Loucy (cell line): ENCODE measurements around the gene PIAS4.

Source experiments
- H2AFZ ChIP-seq: fragments of 200-600 bp; sonication (generic); 2 replicates; pipeline ENCODE4 v1.6.0; 2016; ENCODE audit warnings: antibody characterized with exemption, mild to moderate bottlenecking, low read length, moderate library complexity
- H3F3A ChIP-seq: fragments of 200-600 bp; 2 replicates; pipeline ENCODE4 v1.6.0; 2016; ENCODE audit warnings: antibody characterized with exemption, low read depth, mild to moderate bottlenecking
- H3K27me3 ChIP-seq: fragments of 200-600 bp; sonication (generic); 2 replicates; pipeline ENCODE4 v1.6.1; 2014; ENCODE audit warnings: low read length, mild to moderate bottlenecking; ENCODE audit not compliant: insufficient read depth, poor library complexity, severe bottlenecking
- H3K36me3 ChIP-seq: fragments of 200-600 bp; sonication (generic); 2 replicates; pipeline ENCODE4 v1.6.1; 2016; ENCODE audit warnings: low read length; ENCODE audit not compliant: insufficient read depth
- H3K4me1 ChIP-seq: fragments of 200-600 bp; sonication (generic); 2 replicates; pipeline ENCODE4 v1.5.1; 2014; ENCODE audit warnings: low read length, mild to moderate bottlenecking; ENCODE audit not compliant: insufficient read depth, poor library complexity, severe bottlenecking
- H3K4me2 ChIP-seq: fragments of 200-600 bp; sonication (generic); 2 replicates; pipeline ENCODE4 v1.6.0; 2014; ENCODE audit warnings: antibody characterized with exemption, low read length, low read depth, mild to moderate bottlenecking; ENCODE audit not compliant: poor library complexity, severe bottlenecking
- H3K4me3 ChIP-seq: fragments of 200-600 bp; sonication (generic); 2 replicates; pipeline ENCODE4 v1.5.1; 2014; ENCODE audit warnings: low read length, mild to moderate bottlenecking, mixed read lengths; ENCODE audit not compliant: poor library complexity, severe bottlenecking
- H3K79me2 ChIP-seq: fragments of 200-600 bp; sonication (generic); 2 replicates; pipeline ENCODE4 v1.6.1; 2014; ENCODE audit warnings: low read length; ENCODE audit not compliant: insufficient read depth
- H3K9ac ChIP-seq: fragments of 200-600 bp; sonication (generic); 2 replicates; pipeline ENCODE4 v1.6.0; 2014; ENCODE audit warnings: mild to moderate bottlenecking, low read depth, low read length, moderate library complexity; ENCODE audit not compliant: poor library complexity, severe bottlenecking
- H3K9me2 ChIP-seq: fragments of 200-600 bp; sonication (generic); replicated peaks from 2 replicates; pipeline ENCODE4 v1.6.1; 2016; ENCODE audit warnings: low read depth, low read length, mixed read lengths
- H3K9me3 ChIP-seq: fragments of 200-600 bp; sonication (generic); 2 replicates; pipeline ENCODE4 v1.6.1; 2014; ENCODE audit warnings: mild to moderate bottlenecking, antibody characterized with exemption, low read length, low read depth; ENCODE audit not compliant: insufficient read depth
- H4K20me1 ChIP-seq: fragments of 200-600 bp; sonication (generic); 2 replicates; pipeline ENCODE4 v1.6.0; 2014; ENCODE audit warnings: antibody characterized with exemption, low read length, mild to moderate bottlenecking; ENCODE audit not compliant: insufficient read depth, poor library complexity, severe bottlenecking
- EZH2phosphoT487 ChIP-seq: fragments of 200-600 bp; IDR thresholded peaks from 2 replicates; pipeline ENCODE4 v1.6.1; 2018; ENCODE audit warnings: antibody characterized with exemption, mild to moderate bottlenecking, moderate library complexity, borderline replicate concordance
- TF ChIP-seq, protein P1 (sequence below): fragments of 200-600 bp; sonication (generic); conservative IDR thresholded peaks from 2 replicates; pipeline ENCODE4 v1.5.1; 2014; ENCODE audit warnings: mild to moderate bottlenecking, antibody characterized with exemption, low read length

The PIAS4 gene

DNA sequence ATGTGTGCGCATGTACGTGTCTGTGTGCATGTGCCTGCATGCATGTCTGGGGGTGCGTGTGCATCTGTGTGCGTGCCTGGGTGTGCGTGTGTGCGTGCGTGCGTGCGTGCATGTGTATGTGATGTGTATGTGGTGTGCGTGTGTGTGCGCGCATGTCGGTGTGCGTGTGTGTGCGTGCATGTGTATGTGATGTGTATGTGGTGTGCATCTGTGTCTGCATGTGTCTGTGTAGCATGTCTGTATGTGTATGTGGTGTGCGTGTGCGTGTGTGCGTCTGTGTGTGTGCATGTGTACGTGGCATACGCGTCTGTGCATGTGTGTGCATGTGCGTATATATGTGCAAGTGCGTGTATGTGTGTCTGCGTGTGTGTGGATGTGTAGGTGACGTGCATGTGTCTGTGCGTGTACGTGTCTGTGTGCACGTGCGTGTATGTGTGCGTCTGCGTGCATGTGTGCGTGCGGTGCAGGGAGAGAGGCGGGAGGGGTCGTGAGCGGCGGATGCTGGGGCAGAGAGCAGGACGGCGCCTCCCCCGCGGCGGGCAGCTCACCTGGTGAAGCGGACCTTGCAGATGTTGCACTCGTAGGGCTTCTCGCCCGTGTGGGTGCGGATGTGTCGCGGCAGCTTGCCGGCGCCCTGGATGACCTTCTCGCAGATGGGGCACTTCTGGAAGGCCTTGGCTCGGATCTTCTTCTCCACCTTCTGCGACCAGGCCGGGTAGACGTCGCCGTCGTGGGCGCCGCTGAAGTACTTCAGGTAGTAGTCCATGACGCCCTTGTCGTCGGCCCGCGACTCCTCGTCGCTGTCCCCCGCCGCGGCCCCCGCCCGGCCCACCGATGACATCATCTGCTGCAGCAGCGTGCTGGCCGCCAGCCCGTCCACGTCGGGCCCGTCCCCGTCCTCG, 46.1 kb downstream of the PIAS4 start:
- peaks cover 59% of the 10 kb centered on the region; the same call in 1 of the 2 replicates for H3K36me3 ChIP-seq
- H3K9me2 ChIP-seq = no peaks in the 10 kb centered on the region
- H2AFZ ChIP-seq = no peak overlapping the region
- H3F3A ChIP-seq = no peaks in the 10 kb centered on the region; the same call in 1 of the 2 replicates
- TF ChIP-seq, protein P1, sequence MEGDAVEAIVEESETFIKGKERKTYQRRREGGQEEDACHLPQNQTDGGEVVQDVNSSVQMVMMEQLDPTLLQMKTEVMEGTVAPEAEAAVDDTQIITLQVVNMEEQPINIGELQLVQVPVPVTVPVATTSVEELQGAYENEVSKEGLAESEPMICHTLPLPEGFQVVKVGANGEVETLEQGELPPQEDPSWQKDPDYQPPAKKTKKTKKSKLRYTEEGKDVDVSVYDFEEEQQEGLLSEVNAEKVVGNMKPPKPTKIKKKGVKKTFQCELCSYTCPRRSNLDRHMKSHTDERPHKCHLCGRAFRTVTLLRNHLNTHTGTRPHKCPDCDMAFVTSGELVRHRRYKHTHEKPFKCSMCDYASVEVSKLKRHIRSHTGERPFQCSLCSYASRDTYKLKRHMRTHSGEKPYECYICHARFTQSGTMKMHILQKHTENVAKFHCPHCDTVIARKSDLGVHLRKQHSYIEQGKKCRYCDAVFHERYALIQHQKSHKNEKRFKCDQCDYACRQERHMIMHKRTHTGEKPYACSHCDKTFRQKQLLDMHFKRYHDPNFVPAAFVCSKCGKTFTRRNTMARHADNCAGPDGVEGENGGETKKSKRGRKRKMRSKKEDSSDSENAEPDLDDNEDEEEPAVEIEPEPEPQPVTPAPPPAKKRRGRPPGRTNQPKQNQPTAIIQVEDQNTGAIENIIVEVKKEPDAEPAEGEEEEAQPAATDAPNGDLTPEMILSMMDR = no peak
- no peak for TF ChIP-seq EZH2phosphoT487
- no peaks in the 10 kb centered on the region for H3K4me1 ChIP-seq
- H3K79me2 ChIP-seq = peaks cover 78% of the 10 kb centered on the region
- H3K27me3 ChIP-seq = no peaks in the 10 kb centered on the region
- H3K4me3 ChIP-seq = no peak overlapping the region
- H3K9ac ChIP-seq = no peak overlapping the region
- H3K9me3 ChIP-seq = no peaks in the 10 kb centered on the region
- no peak overlapping the region for H3K4me2 ChIP-seq
- peaks cover 60% of the 10 kb centered on the region for H4K20me1 ChIP-seq

DNA sequence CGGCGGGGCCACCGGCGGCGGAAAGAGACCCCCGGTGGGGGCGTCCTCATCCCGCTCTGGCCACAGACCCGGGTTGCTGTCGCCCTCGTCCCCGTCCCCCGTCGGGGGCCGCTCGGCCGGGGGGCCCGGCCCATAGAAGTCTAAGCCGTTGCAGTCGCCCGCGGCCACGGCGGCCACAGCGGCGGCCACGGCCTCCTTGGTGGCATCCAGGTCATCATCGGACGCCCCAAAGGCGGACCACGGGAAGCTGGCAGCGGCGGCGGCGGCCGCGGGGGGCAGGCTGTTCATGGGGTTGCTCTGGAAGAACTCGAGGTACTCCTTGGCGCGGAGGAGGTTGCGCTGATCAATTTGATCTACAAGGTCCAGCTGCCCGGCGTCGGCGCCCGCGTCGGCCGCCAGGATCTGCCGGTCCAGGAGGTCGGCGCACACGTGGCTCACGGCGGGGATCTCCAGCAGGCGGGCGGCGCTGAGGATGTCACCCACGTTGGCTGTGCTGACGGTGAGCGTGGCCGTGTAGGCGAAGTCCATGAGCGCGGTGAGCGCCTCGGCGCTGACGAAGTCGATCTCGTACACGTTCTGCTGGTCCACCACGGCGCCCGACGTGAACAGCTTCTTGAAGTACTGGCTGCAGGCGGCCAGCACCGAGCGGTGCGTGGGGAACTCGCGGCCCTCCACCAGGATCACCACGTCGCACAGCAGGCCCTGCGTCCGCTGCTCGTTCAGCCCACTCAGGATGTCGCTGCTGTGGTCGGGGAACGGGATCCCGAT, 47.1 kb downstream of the PIAS4 start:
- Histone ChIP-seq H3K9ac (no peak overlapping the region), H3K36me3 (peaks cover 51% of the 10 kb centered on the region; the same call in 1 of the 2 replicates), H2AFZ (no peak overlapping the region), H3K4me1 (no peaks in the 10 kb centered on the region), H3K4me3 (no peak overlapping the region), H3K9me3 (no peaks in the 10 kb centered on the region), H3F3A (no peaks in the 10 kb centered on the region; the same call in 1 of the 2 replicates), H4K20me1 (peaks cover 64% of the 10 kb centered on the region), H3K79me2 (peaks cover 80% of the 10 kb centered on the region), H3K27me3 (no peaks in the 10 kb centered on the region), H3K4me2 (no peak overlapping the region), H3K9me2 (no peaks in the 10 kb centered on the region)
- no peak for TF ChIP-seq EZH2phosphoT487
- TF ChIP-seq, protein P1 = no peak

DNA sequence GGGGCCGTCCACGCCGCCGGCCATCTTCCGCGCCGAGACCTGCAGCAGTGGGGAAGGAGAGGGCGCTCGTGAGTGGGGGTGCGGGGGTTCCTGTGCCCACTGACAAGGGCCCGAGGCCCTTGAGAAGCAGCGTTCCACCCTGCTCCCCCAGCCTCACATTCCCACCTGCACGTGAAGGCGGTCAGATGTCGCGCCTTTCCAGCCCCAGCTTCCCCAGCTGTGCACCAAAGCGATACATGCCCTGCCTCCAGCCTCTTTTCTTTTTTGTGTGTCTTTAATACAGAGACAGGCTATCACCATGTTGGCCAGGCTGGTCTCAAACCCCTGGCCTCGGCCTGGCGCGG, 47.6 kb downstream of the PIAS4 start:
- Histone ChIP-seq H3K4me1 (no peaks in the 10 kb centered on the region), H3K27me3 (no peaks in the 10 kb centered on the region), H3K79me2 (peaks cover 81% of the 10 kb centered on the region), H3K9me2 (no peaks in the 10 kb centered on the region), H3K9me3 (no peaks in the 10 kb centered on the region), H3K9ac (no peak overlapping the region), H3F3A (no peaks in the 10 kb centered on the region; the same call in 1 of the 2 replicates), H3K4me2 (no peak overlapping the region), H2AFZ (no peak overlapping the region), H3K4me3 (no peak overlapping the region), H4K20me1 (peaks cover 66% of the 10 kb centered on the region), H3K36me3 (peaks cover 46% of the 10 kb centered on the region; the same call in 1 of the 2 replicates)
- TF ChIP-seq, protein P1 = no peak
- no peak for TF ChIP-seq EZH2phosphoT487
